GM18505 (cell line): Measurements from ENCODE around the gene TRO.

Experiments used
- ATAC-seq: cut with Tn5 transposase; IDR thresholded peaks from one replicate; pipeline ENCODE4 v1.9.1; 2021; ENCODE audit not compliant: unreplicated experiment
- POLR2A ChIP-seq: IDR thresholded peaks from 4 replicates; pipeline ENCODE4 v1.6.1; 2011; ENCODE audit warnings: borderline replicate concordance; ENCODE audit not compliant: insufficient read depth, insufficient read length; ENCODE audit errors: extremely low read depth

TRO gene

GRCh38 chrX:54980334-54980733 lies 59.7 kb downstream of the TRO start:
- no peak for TF ChIP-seq POLR2A
- no peak for ATAC-seq
